HG03108 (cell line): ENCODE data around the gene RNF151.
"Not testable (repeated sequence)": the region's sequence is repeated elsewhere in the genome, so short reads cannot be mapped to it uniquely, and the experiment has no call there.

Source experiments
- ATAC-seq: cut with Tn5 transposase; IDR thresholded peaks from one replicate; pipeline ENCODE4 v1.9.1; 2021; ENCODE audit warnings: moderate library complexity; ENCODE audit not compliant: unreplicated experiment

The RNF151 gene

GRCh38 chr16:1938316-1938715, 28.3 kb upstream of the RNF151 start:
- ATAC-seq = no peak

GRCh38 chr16:1938910-1939309, 27.7 kb upstream of the RNF151 start:
- ATAC-seq = no peak

GRCh38 chr16:1939833-1940232, 26.8 kb upstream of the RNF151 start:
- ATAC-seq = not testable (repeated sequence)

- ATAC-seq = no peak
These were observed 26.1 kb upstream of the RNF151 start for GRCh38 chr16:1940273-1941161.

- no peak for ATAC-seq
These were observed 25.3 kb upstream of the RNF151 start for GRCh38 chr16:1941162-1942046.

GRCh38 chr16:1942047-1942809, 24.4 kb upstream of the RNF151 start:
- no peak for ATAC-seq

GRCh38 chr16:1942810-1943726, 23.6 kb upstream of the RNF151 start, which contains the start of gene MSRB1:
TSS of gene MSRB1 (minus strand) at chr16:1943199. CDS start at chr16:1943156, 43 bp downstream.
- ATAC-seq = peak; percentile 96

- ATAC-seq = no peak
These were observed 21.9 kb upstream of the RNF151 start for GRCh38 chr16:1944612-1945199.

- ATAC-seq = no peak
These were observed 20.9 kb upstream of the RNF151 start for GRCh38 chr16:1945559-1946391.

- ATAC-seq = no peak
These were observed 19.9 kb upstream of the RNF151 start for GRCh38 chr16:1946495-1947368.

- no peak for ATAC-seq
These were observed 19.3 kb upstream of the RNF151 start for GRCh38 chr16:1947369-1947670.

- ATAC-seq = no peak
These were observed 17.1 kb upstream of the RNF151 start for GRCh38 chr16:1949507-1949906.

GRCh38 chr16:1950047-1950446, 16.6 kb upstream of the RNF151 start:
- no peak for ATAC-seq

- no peak for ATAC-seq
These were observed 16.1 kb upstream of the RNF151 start for GRCh38 chr16:1950559-1950958.

- ATAC-seq = no peak
These were observed 12.9 kb upstream of the RNF151 start for GRCh38 chr16:1953734-1954133.

- not testable (repeated sequence) for ATAC-seq
These were observed 9.1 kb upstream of the RNF151 start for GRCh38 chr16:1957434-1958142.

- not testable (repeated sequence) for ATAC-seq
These were observed 8.5 kb upstream of the RNF151 start for GRCh38 chr16:1958143-1958491.
